ENCODE results near the gene NFE2L3.
"Not testable (repeated sequence)": the region's sequence is repeated elsewhere in the genome, so short reads cannot be mapped to it uniquely, and the experiment has no call there.

Gene NFE2L3

GRCh38 chr7:26183545-26184280 lies 31.7 kb downstream of the NFE2L3 start:
- H3K27ac ChIP-seq, result peak overlapping the region; percentile 28
- DNase-seq (ENCODE audit: low read depth, low spot score), result no peak

- H3K27ac ChIP-seq, result peak overlapping the region; percentile 28
- not testable (repeated sequence) for DNase-seq (ENCODE audit: low read depth, low spot score)
These were observed 32.5 kb downstream of the NFE2L3 start for GRCh38 chr7:26184281-26185101.

- DNase-seq (ENCODE audit: low read depth, low spot score), result no peak
These were observed 33.3 kb downstream of the NFE2L3 start for GRCh38 chr7:26185131-26185843.

GRCh38 chr7:26185844-26186180 lies 33.8 kb downstream of the NFE2L3 start:
- no peak overlapping the region for H3K27ac ChIP-seq
- DNase-seq (ENCODE audit: low read depth, low spot score), result no peak

More at GRCh38 chr7:26185131-26185843, 33.3 kb downstream of the NFE2L3 start:
- H3K27ac ChIP-seq, result peak overlapping the region; percentile 28

GRCh38 chr7:26186364-26187311 lies 34.6 kb downstream of the NFE2L3 start:
- peak overlapping the region; percentile 20 for H3K27ac ChIP-seq
- DNase-seq (ENCODE audit: low read depth, low spot score), result no peak

- peak overlapping the region; percentile 20 for H3K27ac ChIP-seq
- no peak for DNase-seq (ENCODE audit: low read depth, low spot score)
These were observed 35.6 kb downstream of the NFE2L3 start for GRCh38 chr7:26187380-26188205.

- H3K27ac ChIP-seq, result peak overlapping the region; percentile 20
- no peak for DNase-seq (ENCODE audit: low read depth, low spot score)
These were observed 36.4 kb downstream of the NFE2L3 start for GRCh38 chr7:26188206-26188956.

GRCh38 chr7:26188957-26189541 lies 37.1 kb downstream of the NFE2L3 start:
- DNase-seq (ENCODE audit: low read depth, low spot score), result no peak
- H3K27ac ChIP-seq, result no peak overlapping the region

- no peak for DNase-seq (ENCODE audit: low read depth, low spot score)
- H3K27ac ChIP-seq, result no peak overlapping the region
These were observed 37.7 kb downstream of the NFE2L3 start for GRCh38 chr7:26189697-26190096.

DNA sequence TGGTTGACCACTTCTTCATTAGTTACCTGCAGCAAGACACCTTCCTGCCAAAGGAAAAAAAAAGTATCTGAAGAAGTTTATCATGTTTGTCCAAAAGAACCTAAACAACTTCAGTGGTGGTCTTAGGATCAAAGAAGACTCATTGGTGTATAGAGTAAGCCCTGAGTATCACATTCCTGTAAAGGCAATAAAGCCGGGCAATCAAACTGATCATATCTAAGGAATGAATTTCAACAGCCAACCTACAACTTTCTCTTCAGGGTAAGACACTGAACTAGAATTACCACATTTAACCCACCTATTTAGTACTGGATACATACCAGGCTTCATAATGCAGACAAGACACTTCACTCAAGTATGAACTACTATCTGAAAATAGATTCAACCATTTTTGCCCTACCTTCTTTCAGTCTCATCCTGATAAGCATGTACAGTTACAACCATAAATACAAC lies 38.4 kb downstream of the NFE2L3 start:
- DNase-seq (ENCODE audit: low read depth, low spot score), result no peak
- peak overlapping the region; percentile 4 for H3K27ac ChIP-seq

DNA sequence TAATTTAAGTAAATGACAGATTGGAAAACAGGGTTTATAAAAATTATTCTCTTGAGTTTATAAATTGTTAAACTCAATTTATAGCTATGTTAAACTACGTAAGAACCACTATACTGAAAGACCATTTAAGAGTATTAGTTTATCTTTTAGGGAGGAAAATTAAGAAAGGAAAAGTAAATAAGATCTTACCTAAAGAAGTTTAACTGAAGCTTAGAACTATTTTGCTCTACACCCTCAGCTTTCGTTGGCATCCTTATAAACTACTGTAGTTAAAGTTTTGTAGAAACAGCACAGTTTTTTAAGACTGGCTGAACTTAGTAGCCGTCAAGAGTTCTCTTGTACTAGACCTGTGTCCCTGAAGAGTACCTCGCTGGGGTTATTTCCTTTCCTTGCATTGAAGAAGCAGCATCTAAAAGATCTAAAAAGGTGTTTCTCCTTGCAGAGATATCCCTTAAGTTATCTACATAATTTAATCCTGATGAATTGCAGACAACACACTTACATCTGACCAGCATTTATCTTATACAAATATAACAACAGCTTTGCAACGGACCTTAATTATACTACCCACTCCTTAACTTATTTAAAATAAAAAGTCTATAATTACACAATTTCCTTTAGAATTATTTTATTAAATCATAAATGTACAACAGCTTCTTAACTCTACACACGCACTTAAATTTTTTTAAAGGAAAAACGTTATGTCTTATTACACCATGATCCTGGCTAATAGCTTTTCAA lies 39.4 kb downstream of the NFE2L3 start:
- no peak for DNase-seq (ENCODE audit: low read depth, low spot score)
- peak overlapping the region; percentile 4 for H3K27ac ChIP-seq

DNA sequence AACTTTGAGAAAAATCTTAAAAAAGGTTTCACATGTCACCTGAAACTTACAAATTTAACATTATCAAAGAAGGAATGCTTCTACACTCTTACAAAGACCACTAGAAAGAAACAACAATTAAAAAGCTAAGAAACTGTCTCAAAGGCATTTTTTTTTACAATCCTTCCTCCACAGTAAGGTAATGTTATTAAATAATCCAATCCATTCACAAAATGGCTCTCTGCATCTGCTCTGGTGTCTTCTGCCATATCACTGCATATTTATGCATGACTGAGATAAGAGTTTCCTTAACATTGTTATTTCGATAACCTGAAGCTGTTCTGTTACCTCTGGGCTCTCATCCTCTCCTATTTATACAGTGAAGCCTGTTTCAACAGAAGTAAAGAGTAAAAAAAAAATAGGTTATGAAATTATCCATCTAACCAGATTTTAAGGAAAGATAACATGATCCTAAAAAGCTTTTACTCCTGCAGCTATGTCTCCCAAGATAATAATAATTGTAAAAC lies 40.0 kb downstream of the NFE2L3 start:
- H3K27ac ChIP-seq, result no peak overlapping the region
- no peak for DNase-seq (ENCODE audit: low read depth, low spot score)

DNA sequence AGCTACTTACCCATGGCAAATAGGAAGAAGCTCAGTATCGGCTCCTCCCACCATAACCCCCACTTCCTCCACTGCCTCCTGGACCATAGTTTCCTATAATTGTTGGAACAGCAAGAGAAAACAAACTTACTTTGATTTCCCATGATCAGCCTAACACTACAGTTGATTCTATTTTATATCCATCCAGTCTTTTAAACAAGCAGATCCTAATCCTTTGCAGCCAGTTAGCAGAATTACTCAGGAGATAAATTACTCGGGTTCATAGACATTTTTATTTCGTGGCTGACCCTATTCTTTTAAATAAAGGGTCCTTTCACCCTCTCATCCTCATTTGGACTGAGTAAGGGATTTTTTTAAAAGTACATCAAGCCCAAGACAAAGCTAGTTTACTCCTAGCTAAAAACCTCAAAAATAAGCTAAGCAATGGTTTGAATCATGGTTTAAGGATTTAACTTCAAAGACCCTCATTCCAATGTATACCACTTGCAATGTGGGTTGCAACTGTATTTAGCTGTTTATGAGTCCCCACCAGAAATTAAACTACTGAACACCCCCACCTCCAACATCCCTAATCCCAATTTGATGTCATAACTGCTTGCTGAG lies 40.6 kb downstream of the NFE2L3 start:
- no peak overlapping the region for H3K27ac ChIP-seq
- DNase-seq (ENCODE audit: low read depth, low spot score), result no peak

DNA sequence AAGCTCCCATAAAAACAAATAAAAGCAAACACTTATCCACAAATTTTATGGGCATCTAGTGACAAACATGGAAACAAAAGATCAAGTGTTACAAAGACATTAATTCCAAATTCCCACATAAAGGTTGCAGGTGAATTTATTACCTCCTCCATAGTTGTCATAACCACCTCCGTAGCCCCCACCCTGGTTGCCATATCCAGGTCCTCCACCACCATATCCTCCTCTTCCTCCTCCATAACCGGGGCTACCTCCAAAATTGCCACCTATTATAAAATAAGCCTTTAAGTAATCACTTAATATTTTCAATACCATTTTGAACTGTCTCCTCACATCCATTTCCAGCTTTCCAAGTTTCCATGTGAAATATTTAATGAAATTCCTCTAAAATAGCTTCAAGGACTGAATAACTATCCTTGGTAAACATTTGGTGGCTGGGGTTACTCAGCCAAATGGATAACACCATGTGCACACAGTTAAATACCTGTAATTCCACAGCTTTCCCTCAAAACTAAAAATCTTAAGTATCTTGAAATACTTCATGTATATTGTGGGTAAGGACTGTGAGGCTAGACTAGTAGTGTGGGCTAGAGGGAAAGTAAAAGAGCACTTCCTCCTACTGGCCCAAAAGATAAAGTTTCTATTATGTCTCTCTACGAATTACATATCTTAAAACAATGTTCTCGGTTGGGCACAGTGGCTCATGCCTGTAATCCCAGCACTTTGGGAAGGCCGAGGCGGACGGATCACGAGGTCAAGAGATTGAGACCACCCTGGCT lies 41.6 kb downstream of the NFE2L3 start:
- H3K27ac ChIP-seq, result peak overlapping the region; percentile 14
- DNase-seq (ENCODE audit: low read depth, low spot score), result no peak

GRCh38 chr7:26194764-26195163 lies 42.8 kb downstream of the NFE2L3 start:
- not testable (repeated sequence) for DNase-seq (ENCODE audit: low read depth, low spot score); H3K27ac ChIP-seq

DNA sequence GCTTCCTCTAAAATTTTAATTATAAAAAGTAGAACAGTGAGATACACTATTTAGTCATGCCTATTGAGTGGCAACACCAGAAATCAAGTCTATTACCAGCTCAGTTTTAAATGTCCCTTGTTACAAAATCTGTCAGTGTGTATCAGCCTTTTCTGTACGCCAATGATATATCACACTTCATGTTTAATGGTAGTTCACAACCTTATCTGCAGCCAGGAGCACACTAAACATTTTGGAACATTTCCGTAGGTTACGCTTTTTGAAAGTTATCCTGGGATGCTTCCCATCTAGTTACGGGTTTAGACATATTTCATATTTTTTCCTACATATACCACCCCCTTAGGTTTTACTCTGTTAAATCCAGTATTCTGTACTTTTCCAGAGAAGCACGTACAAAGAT lies 43.2 kb downstream of the NFE2L3 start:
- peak overlapping the region; percentile 95 for H3K27ac ChIP-seq
- no peak for DNase-seq (ENCODE audit: low read depth, low spot score)
